ENCODE data around the gene TTC33. TPM values are rescaled to one million over a fixed set of nuclear protein-coding genes. Genes with fewer than 3 reads are reported as not detected.
"Not testable (repeated sequence)": the region's sequence is repeated elsewhere in the genome, so short reads cannot be mapped to it uniquely, and the experiment has no call there.

TTC33 gene
- total and polyA plus RNA-seq, 4 donors, result 5.3 to 30.5 (median 7.8) TPM

GRCh38 chr5:40733434-40733833 is 22.3 kb downstream of the TTC33 start:
- Histone ChIP-seq H3K27me3 (ENCODE audit: control insufficient read depth in 3 of 3, insufficient read depth in 3 of 3, low read length in 2 of 3) (no peaks in the 10 kb centered on the region), H3K4me1 (ENCODE audit: control insufficient read depth in 5 of 5, insufficient read depth in 5 of 5, low read length in 5 of 5) (peaks cover 0 to 24% (median 18%) of the 10 kb centered on the region in 5 donors), H3K36me3 (ENCODE audit: control insufficient read depth in 4 of 4, insufficient read depth in 4 of 4, low read length in 4 of 4) (peaks cover 0 to 4% (median 1%) of the 10 kb centered on the region in 4 donors), H3K4me3 (no peak overlapping the region), H3K27ac (ENCODE audit: low read depth in 1 of 2, low read length in 1 of 2) (no peak overlapping the region), H3K9ac (ENCODE audit: insufficient read depth in 1 of 2, low read length in 2 of 2) (no peak overlapping the region), H3K9me3 (ENCODE audit: control insufficient read depth in 4 of 4, insufficient read depth in 3 of 4, low read length in 3 of 4) (no peaks in the 10 kb centered on the region)
- 74 to 77% methylated on average over 2 of the region's 2 CpGs for WGBS, 2 donors
- no peak for ATAC-seq (ENCODE audit: insufficient read depth, low FRiP score)
- no peak for DNase-seq
- no peak for TF ChIP-seq CTCF (IDR thresholded peaks at IDR 0.05; ENCODE audit: control extremely low read depth, extremely low read depth)

- not testable (repeated sequence) for H3K4me1 ChIP-seq (ENCODE audit: control insufficient read depth in 5 of 5, insufficient read depth in 5 of 5, low read length in 5 of 5); H3K27ac ChIP-seq (ENCODE audit: low read depth in 1 of 2, low read length in 1 of 2); H3K27me3 ChIP-seq (ENCODE audit: control insufficient read depth in 3 of 3, insufficient read depth in 3 of 3, low read length in 2 of 3); ATAC-seq (ENCODE audit: insufficient read depth, low FRiP score); H3K9ac ChIP-seq (ENCODE audit: insufficient read depth in 1 of 2, low read length in 2 of 2); H3K4me3 ChIP-seq; H3K9me3 ChIP-seq (ENCODE audit: control insufficient read depth in 4 of 4, insufficient read depth in 3 of 4, low read length in 3 of 4); DNase-seq
- H3K36me3 ChIP-seq (ENCODE audit: control insufficient read depth in 4 of 4, insufficient read depth in 4 of 4, low read length in 4 of 4), result peaks cover 7 to 24% (median 11%) of the 10 kb centered on the region in 4 donors
- 93 to 95% methylated on average over 37 of the region's 37 CpGs for WGBS, 2 donors
These were observed 33.3 kb downstream of the TTC33 start for GRCh38 chr5:40722497-40722911.

- H3K27ac ChIP-seq (ENCODE audit: low read depth in 1 of 2, low read length in 1 of 2), result no peak overlapping the region
- no peak for TF ChIP-seq CTCF (IDR thresholded peaks at IDR 0.05; ENCODE audit: control extremely low read depth, extremely low read depth)
- H3K9me3 ChIP-seq (ENCODE audit: control insufficient read depth in 4 of 4, insufficient read depth in 3 of 4, low read length in 3 of 4), result peaks cover 0 to 7% (median 3%) of the 10 kb centered on the region in 4 donors
- no peak overlapping the region for H3K4me3 ChIP-seq
- H3K27me3 ChIP-seq (ENCODE audit: control insufficient read depth in 3 of 3, insufficient read depth in 3 of 3, low read length in 2 of 3), result no peaks in the 10 kb centered on the region
- H3K4me1 ChIP-seq (ENCODE audit: control insufficient read depth in 5 of 5, insufficient read depth in 5 of 5, low read length in 5 of 5), result no peaks in the 10 kb centered on the region
- H3K36me3 ChIP-seq (ENCODE audit: control insufficient read depth in 4 of 4, insufficient read depth in 4 of 4, low read length in 4 of 4), result peaks cover 9 to 22% (median 12%) of the 10 kb centered on the region in 4 donors
- DNase-seq (no peak), ATAC-seq (ENCODE audit: insufficient read depth, low FRiP score) (no peak)
- H3K9ac ChIP-seq (ENCODE audit: insufficient read depth in 1 of 2, low read length in 2 of 2), result no peak overlapping the region
These were observed 35.7 kb downstream of the TTC33 start for GRCh38 chr5:40720069-40720468.

- Histone ChIP-seq H3K27ac (ENCODE audit: low read depth in 1 of 2, low read length in 1 of 2) (no peak overlapping the region), H3K36me3 (ENCODE audit: control insufficient read depth in 4 of 4, insufficient read depth in 4 of 4, low read length in 4 of 4) (peaks cover 6 to 18% (median 10%) of the 10 kb centered on the region in 4 donors), H3K4me1 (ENCODE audit: control insufficient read depth in 5 of 5, insufficient read depth in 5 of 5, low read length in 5 of 5) (peaks cover 0 to 4% (median 0%) of the 10 kb centered on the region in 5 donors), H3K4me3 (no peak overlapping the region), H3K9ac (ENCODE audit: insufficient read depth in 1 of 2, low read length in 2 of 2) (no peak overlapping the region), H3K9me3 (ENCODE audit: control insufficient read depth in 4 of 4, insufficient read depth in 3 of 4, low read length in 3 of 4) (peaks cover 0 to 5% (median 3%) of the 10 kb centered on the region in 4 donors), H3K27me3 (ENCODE audit: control insufficient read depth in 3 of 3, insufficient read depth in 3 of 3, low read length in 2 of 3) (no peaks in the 10 kb centered on the region)
- no peak for TF ChIP-seq CTCF (IDR thresholded peaks at IDR 0.05; ENCODE audit: control extremely low read depth, extremely low read depth)
- ATAC-seq (ENCODE audit: insufficient read depth, low FRiP score), result no peak
- no peak for DNase-seq
These were observed 38.5 kb downstream of the TTC33 start for GRCh38 chr5:40717281-40717680.
